Measurements from ENCODE around the gene ABCC8.

ABCC8 gene

GRCh38 chr11:17486646-17487045, 10.0 kb upstream of the ABCC8 start:
- H3K4me3 ChIP-seq (replicated peaks; ENCODE audit: low read depth, low read length), result no peak overlapping the region
- no peak for TF ChIP-seq CTCF (IDR thresholded peaks at IDR 0.05; ENCODE audit: low read depth, low read length, missing control alignments)
- DNase-seq (ENCODE audit: extremely low read depth, low read depth), result no peak

- H3K4me3 ChIP-seq (replicated peaks; ENCODE audit: low read depth, low read length), result no peak overlapping the region
- no peak for DNase-seq (ENCODE audit: extremely low read depth, low read depth)
- no peak for TF ChIP-seq CTCF (IDR thresholded peaks at IDR 0.05; ENCODE audit: low read depth, low read length, missing control alignments)
Observed at GRCh38 chr11:17483505-17483904, 6.9 kb upstream of the ABCC8 start.

- DNase-seq (ENCODE audit: extremely low read depth, low read depth), result no peak
- no peak for TF ChIP-seq CTCF (IDR thresholded peaks at IDR 0.05; ENCODE audit: low read depth, low read length, missing control alignments)
Observed at GRCh38 chr11:17481905-17482304, 5.3 kb upstream of the ABCC8 start.

GRCh38 chr11:17479284-17480214, 2.9 kb upstream of the ABCC8 start:
- DNase-seq (ENCODE audit: extremely low read depth, low read depth), result no peak
- TF ChIP-seq CTCF (IDR thresholded peaks at IDR 0.05; ENCODE audit: low read depth, low read length, missing control alignments), result no peak
- H3K4me3 ChIP-seq (replicated peaks; ENCODE audit: low read depth, low read length), result no peak overlapping the region

More at GRCh38 chr11:17481905-17482304, 5.3 kb upstream of the ABCC8 start:
- no peak overlapping the region for H3K4me3 ChIP-seq (replicated peaks; ENCODE audit: low read depth, low read length)

- no peak for DNase-seq (ENCODE audit: extremely low read depth, low read depth)
- TF ChIP-seq CTCF (IDR thresholded peaks at IDR 0.05; ENCODE audit: low read depth, low read length, missing control alignments), result no peak
- no peak overlapping the region for H3K4me3 ChIP-seq (replicated peaks; ENCODE audit: low read depth, low read length)
Observed at GRCh38 chr11:17478070-17478469, 1.4 kb upstream of the ABCC8 start.

- no peak for TF ChIP-seq CTCF (IDR thresholded peaks at IDR 0.05; ENCODE audit: low read depth, low read length, missing control alignments)
- no peak for DNase-seq (ENCODE audit: extremely low read depth, low read depth)
- no peak overlapping the region for H3K4me3 ChIP-seq (replicated peaks; ENCODE audit: low read depth, low read length)
Observed at GRCh38 chr11:17477361-17477760, 716 bp upstream of the ABCC8 start.

- no peak for TF ChIP-seq CTCF (IDR thresholded peaks at IDR 0.05; ENCODE audit: low read depth, low read length, missing control alignments)
- H3K4me3 ChIP-seq (replicated peaks; ENCODE audit: low read depth, low read length), result no peak overlapping the region
- no peak for DNase-seq (ENCODE audit: extremely low read depth, low read depth)
Observed at GRCh38 chr11:17477084-17477333, 364 bp upstream of the ABCC8 start.
